Spleen (tissue), 11 donors: ENCODE results near the gene SMAD3. TPM values are rescaled to one million over a fixed set of nuclear protein-coding genes. Genes with fewer than 3 reads are reported as not detected.
A peak's percentile ranks its signal among the peaks of the same experiment; 100 is the strongest.

ENCODE experiments used
- DNase-seq: peaks from one replicate; pipeline ENCODE4 v3.0.0-alpha.2; 2020
- H3K27ac ChIP-seq, 8 donors: fragments of 200-600 bp; sonication (generic) in 7 of 8; 1 replicate in 4 of 8; 2 replicates in 4 of 8; pipeline versions ENCODE4 v1.5.0 to v1.8.0; 2016 to 2021; ENCODE audit warnings: inconsistent platforms in 4 of 8, mild to moderate bottlenecking in 4 of 8, moderate library complexity in 1 of 8
- H3K27me3 ChIP-seq, 7 donors: fragments of 200-600 bp; sonication (generic) in 6 of 7; replicated peaks in 1 of 7; 1 replicate in 4 of 7; 2 replicates in 3 of 7; pipeline versions ENCODE4 v1.5.0 to v1.8.0; 2016 to 2021; ENCODE audit warnings: inconsistent platforms in 3 of 7, mild to moderate bottlenecking in 1 of 7
- H3K36me3 ChIP-seq, 6 donors: fragments of 200-600 bp; sonication (generic) in 5 of 6; 1 replicate in 4 of 6; 2 replicates in 2 of 6; pipeline versions ENCODE4 v1.5.0 to v1.8.0; 2016 to 2021; ENCODE audit warnings: inconsistent platforms in 2 of 6
- H3K4me1 ChIP-seq, 6 donors: fragments of 200-600 bp; sonication (generic) in 5 of 6; 1 replicate in 3 of 6; 2 replicates in 3 of 6; pipeline versions ENCODE4 v1.5.0 to v1.8.0; 2016 to 2021; ENCODE audit warnings: inconsistent platforms in 3 of 6
- H3K4me3 ChIP-seq, 8 donors: fragments of 200-600 bp; sonication (generic) in 7 of 8; 1 replicate in 4 of 8; 2 replicates in 4 of 8; pipeline versions ENCODE4 v1.5.0 to v1.8.0; 2016 to 2021; ENCODE audit warnings: inconsistent platforms in 4 of 8, mild to moderate bottlenecking in 4 of 8, moderate library complexity in 2 of 8
- H3K9me3 ChIP-seq, 8 donors: fragments of 200-600 bp; sonication (generic) in 7 of 8; 1 replicate in 4 of 8; 2 replicates in 4 of 8; pipeline versions ENCODE4 v1.5.0 to v1.8.0; 2016 to 2021; ENCODE audit warnings: inconsistent platforms in 4 of 8
- CTCF ChIP-seq, 11 experiments: fragments of 200-600 bp in 7 of 11; fragments of 450-650 bp in 4 of 11; sonication (generic) in 4 of 11; IDR thresholded peaks in 8 of 11; conservative IDR thresholded peaks in 3 of 11; 1 replicate in 7 of 11; 2 replicates in 4 of 11; pipeline versions ENCODE4 v1.4.0 to v1.8.0; 2016 to 2021; ENCODE audit warnings: antibody characterized with exemption in 11 of 11, inconsistent platforms in 4 of 11, mild to moderate bottlenecking in 1 of 11
- POLR2A ChIP-seq, 3 donors: fragments of 450-650 bp; IDR thresholded peaks; one replicate each; pipeline ENCODE4 v1.5.1; 2017; ENCODE audit warnings: antibody characterized with exemption in 3 of 3, mild to moderate bottlenecking in 1 of 3
- POLR2AphosphoS5 ChIP-seq, 3 donors: sonication (generic); formaldehyde crosslinking; IDR thresholded peaks; one replicate each; pipeline ENCODE4 v1.5.1; 2017; ENCODE audit warnings: antibody characterized with exemption in 3 of 3
- WGBS, 5 donors: extraction: QIAGEN DNeasy Blood & Tissue Kit in 3 of 5; methylation state at CpG; one replicate each; pipeline versions ENCODE4 v1.1.5 to v1.1.7; 2013 to 2018; 5-methylcytosine and 5-hydroxymethylcytosine counted together
- intact Hi-C: fragments of 100-400 bp; cut with DNase I; formaldehyde crosslinking; loops from one replicate; pipeline ENCODE4 v1.15.0; 2023; ENCODE audit warnings: low total_unique reads
- polyA plus RNA-seq, 3 donors: library from polyadenylated mRNA; stranded (reverse); fragments of 200-250 nt; gene quantifications; one replicate each; pipeline ENCODE4 v1.2.1, GENCODE V29; 2013
- total RNA-seq, 7 donors: library from RNA; depleted of rRNA in 3 of 7; stranded (reverse); fragments of >200 nt in 3 of 7; fragmentation: NEBNext Ultra II Directional in 4 of 7; extraction: Animal tissue kit (Norgen Biotek cat#: 25700) in 4 of 7; gene quantifications; one replicate each; pipeline versions ENCODE4 v1.1.0 to v1.2.1, GENCODE V29; 2016 to 2021
- donor health status: healthy with polysubstance abuse.
- donor health status: DM: no; HTN: no; CAD: no; lungs with moderate emphysema.
- donor health status: DM: no; HTN: no; CAD: no.
- donor health status: Bipolar disorder and iron deficiency.
- donor health status: healthy.
- donor health status: DM: no; HTN: no; CAD: no.
- donor health status: DM: yes; HTN: yes; CAD: no.

The SMAD3 gene
- total and polyA plus RNA-seq, 10 donors = 8.3 to 78.4 (median 33.7) TPM

DNA sequence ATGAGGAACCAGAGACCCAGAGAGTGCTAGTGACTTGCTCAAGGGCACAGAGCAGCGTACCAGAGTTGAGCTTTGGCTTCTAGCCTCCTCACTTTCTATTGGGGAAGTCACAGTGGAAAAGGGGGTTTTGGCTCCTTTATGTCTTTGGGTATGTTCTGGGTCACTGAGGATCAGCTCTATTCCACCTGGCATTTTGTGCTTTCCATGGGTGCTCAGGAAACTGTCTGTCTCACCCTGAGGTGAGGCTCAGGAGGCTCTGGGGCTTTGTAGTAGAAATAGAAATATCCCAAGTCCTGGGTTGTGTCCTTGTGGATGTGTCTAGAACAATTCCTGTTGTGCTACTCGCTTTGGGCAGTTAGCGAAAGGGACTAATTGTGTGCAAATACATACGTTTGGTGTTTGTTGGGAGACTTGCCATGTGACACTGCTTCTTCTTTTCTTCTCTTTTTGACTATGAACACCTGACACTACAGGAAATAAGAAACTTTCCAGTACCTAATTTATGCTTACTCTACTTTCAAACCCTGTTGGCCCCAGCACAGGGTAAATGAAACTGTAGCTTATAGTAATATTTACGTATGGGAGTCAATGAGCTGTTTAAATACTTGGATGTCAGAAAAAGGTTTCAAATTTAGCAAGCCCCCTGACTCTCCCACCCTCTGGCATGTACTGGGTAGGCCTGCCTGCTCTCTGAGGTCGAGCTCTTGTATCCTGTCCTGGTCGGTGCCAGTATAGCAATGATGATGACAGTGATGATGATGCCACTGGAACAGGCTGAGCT, 35.6 kb downstream of the SMAD3 start:
- H3K4me3 ChIP-seq = peak overlapping the region in 1 of 8 donors; percentile 36
- WGBS, 5 donors = 31 to 47% (median 36%) methylated on average over 7 of the region's 7 CpGs
- no peaks in the 10 kb centered on the region for H3K9me3 ChIP-seq
- intact Hi-C loops = no loop called here
- DNase-seq = peak; percentile 62
- peaks cover 65 to 100% (median 99%) of the 10 kb centered on the region in 6 donors for H3K4me1 ChIP-seq
- peaks cover 0 to 6% (median 0%) of the 10 kb centered on the region in 6 donors for H3K36me3 ChIP-seq
- peak overlapping the region; percentile 59 to 88 (median 82) for H3K27ac ChIP-seq
- TF ChIP-seq POLR2AphosphoS5 (IDR thresholded peaks at IDR 0.05) (peak in 1 of 3 donors; percentile 23), CTCF (IDR thresholded peaks at IDR 0.05 in 8 of 11, conservative IDR thresholded peaks at IDR 0.05 in 3 of 11) (no peak)
- no peaks in the 10 kb centered on the region for H3K27me3 ChIP-seq

GRCh38 chr15:67101911-67102598, 36.7 kb downstream of the SMAD3 start:
- H3K4me1 ChIP-seq = peaks cover 73 to 100% (median 100%) of the 10 kb centered on the region in 6 donors
- no peak for TF ChIP-seq CTCF (IDR thresholded peaks at IDR 0.05 in 8 of 11, conservative IDR thresholded peaks at IDR 0.05 in 3 of 11)
- no peak for TF ChIP-seq POLR2AphosphoS5 (IDR thresholded peaks at IDR 0.05)
- TF ChIP-seq POLR2A (IDR thresholded peaks at IDR 0.05) = no peak
- H3K27ac ChIP-seq = peak overlapping the region; percentile 59 to 88 (median 82)
- peak overlapping the region in 1 of 8 donors; percentile 30 for H3K4me3 ChIP-seq
- H3K36me3 ChIP-seq = no peaks in the 10 kb centered on the region
- WGBS, 5 donors = 33 to 54% (median 48%) methylated on average over 8 of the region's 8 CpGs
- H3K9me3 ChIP-seq = no peaks in the 10 kb centered on the region
- H3K27me3 ChIP-seq = no peaks in the 10 kb centered on the region
- DNase-seq = peak; percentile 34
- intact Hi-C loops = no loop called here

DNA sequence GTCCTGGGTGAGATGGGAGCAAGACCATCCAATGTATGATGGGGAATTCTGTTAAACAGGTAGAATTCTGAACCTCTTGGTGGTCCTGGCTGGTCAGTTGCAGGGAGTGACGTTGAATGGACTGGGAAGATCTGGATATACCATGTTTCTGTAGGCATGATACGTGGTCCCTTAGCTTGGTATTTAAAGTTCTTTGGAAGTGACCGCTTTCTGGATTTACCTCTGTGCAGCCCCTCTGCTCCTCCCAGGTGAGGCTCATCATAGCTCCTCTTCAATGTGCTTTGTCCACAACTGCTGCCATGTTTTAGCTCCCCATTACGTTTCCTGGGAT, 37.2 kb downstream of the SMAD3 start:
- Histone ChIP-seq H3K27me3 (no peaks in the 10 kb centered on the region), H3K4me1 (peaks cover 68 to 100% (median 100%) of the 10 kb centered on the region in 6 donors), H3K36me3 (no peaks in the 10 kb centered on the region), H3K27ac (peak overlapping the region in 7 of 8 donors; percentile 20 to 88 (median 82)), H3K9me3 (no peaks in the 10 kb centered on the region), H3K4me3 (peak overlapping the region in 1 of 8 donors; percentile 30)
- TF ChIP-seq CTCF (IDR thresholded peaks at IDR 0.05 in 8 of 11, conservative IDR thresholded peaks at IDR 0.05 in 3 of 11) (no peak), POLR2AphosphoS5 (IDR thresholded peaks at IDR 0.05) (no peak), POLR2A (IDR thresholded peaks at IDR 0.05) (no peak)
- no peak for DNase-seq
- intact Hi-C loops = no loop called here
- 85 to 95% (median 89%) methylated on average over 4 of the region's 4 CpGs for WGBS, 5 donors

GRCh38 chr15:67103021-67103420, 37.6 kb downstream of the SMAD3 start:
- Histone ChIP-seq H3K4me1 (peaks cover 66 to 100% (median 100%) of the 10 kb centered on the region in 6 donors), H3K4me3 (no peak overlapping the region), H3K9me3 (no peaks in the 10 kb centered on the region), H3K27ac (peak overlapping the region in 6 of 8 donors; percentile 63 to 88 (median 83)), H3K36me3 (no peaks in the 10 kb centered on the region), H3K27me3 (no peaks in the 10 kb centered on the region)
- no peak for DNase-seq
- TF ChIP-seq CTCF (IDR thresholded peaks at IDR 0.05 in 8 of 11, conservative IDR thresholded peaks at IDR 0.05 in 3 of 11) (no peak), POLR2A (IDR thresholded peaks at IDR 0.05) (no peak), POLR2AphosphoS5 (IDR thresholded peaks at IDR 0.05) (no peak)
- intact Hi-C loops = no loop called here
- WGBS, 5 donors = 60 to 78% (median 74%) methylated on average over 4 of the region's 4 CpGs
